B cell (primary cell): ENCODE data around the gene STRIP1. TPM values are rescaled to one million over a fixed set of nuclear protein-coding genes. Genes with fewer than 3 reads are reported as not detected.
A peak's percentile ranks its signal among the peaks of the same experiment; 100 is the strongest.

Source experiments
- ATAC-seq: fragments of 200-7000 bp; cut with Tn5 transposase; one replicate; pipeline ENCODE4 v1.10.0; 2021; ENCODE audit warnings: low read depth, mild to moderate bottlenecking, moderate number of reproducible peaks, moderate library complexity
- CTCF ChIA-PET: fragments of 350-600 bp; sonication (Branson Sonifier 250); formaldehyde crosslinking; loops from one replicate; lab custom pipeline; 2021; ENCODE audit warnings: antibody characterized with exemption, inconsistent platforms; lab: Charles Lee
- POLR2A ChIA-PET: fragments of 350-600 bp; sonication (Branson Sonifier 250); formaldehyde crosslinking; loops from one replicate; lab custom pipeline; 2021; ENCODE audit warnings: antibody characterized with exemption; lab: Charles Lee
- DNase-seq: peaks from one replicate; pipeline ENCODE4 v3.0.0; 2013
- H2AFZ ChIP-seq: 2 replicates; pipeline ENCODE4 v1.6.1; 2012; ENCODE audit warnings: mild to moderate bottlenecking, low read depth, low read length; ENCODE audit not compliant: insufficient read depth, poor library complexity, severe bottlenecking
- H3K27ac ChIP-seq, 2 donors: 1 replicate in 1 of 2; 2 replicates in 1 of 2; pipeline ENCODE4 v1.5.1; 2012 to 2013; ENCODE audit warnings: low read length in 2 of 2, mild to moderate bottlenecking in 2 of 2, moderate library complexity in 1 of 2
- H3K27me3 ChIP-seq, 4 experiments: fragments of 200-600 bp in 1 of 4; sonication (generic) in 1 of 4; replicated peaks in 1 of 4; 1 replicate in 2 of 4; 2 replicates in 2 of 4; pipeline versions ENCODE4 v1.6.1 to v1.7.0; 2013 to 2016; ENCODE audit warnings: low read length in 3 of 4, mild to moderate bottlenecking in 2 of 4, mixed read lengths in 1 of 4, moderate library complexity in 1 of 4; ENCODE audit not compliant: insufficient read depth in 4 of 4, control insufficient read depth in 3 of 4; ENCODE audit errors: control extremely low read depth in 1 of 4
- H3K36me3 ChIP-seq, 2 experiments: replicated peaks in 1 of 2; 1 replicate in 1 of 2; 2 replicates in 1 of 2; pipeline versions ENCODE4 v1.6.1 to v1.7.1; 2013; ENCODE audit warnings: low read length in 1 of 2; ENCODE audit not compliant: insufficient read depth in 2 of 2, control insufficient read depth in 1 of 2; ENCODE audit errors: control extremely low read depth in 1 of 2, extremely low read depth in 1 of 2
- H3K4me1 ChIP-seq, 2 donors: fragments of 200-600 bp in 1 of 2; sonication (generic) in 1 of 2; 1 replicate in 1 of 2; 2 replicates in 1 of 2; pipeline versions ENCODE4 v1.5.1 to v1.6.1; 2013 to 2017; ENCODE audit warnings: low read length in 2 of 2; ENCODE audit not compliant: control insufficient read depth in 2 of 2, insufficient read depth in 2 of 2
- H3K4me2 ChIP-seq: replicated peaks from 2 replicates; pipeline ENCODE3; 2012; ENCODE audit warnings: mild to moderate bottlenecking, low read depth, low read length; ENCODE audit not compliant: poor library complexity, severe bottlenecking
- H3K4me3 ChIP-seq, 5 experiments: fragments of 200-600 bp in 1 of 5; sonication (generic) in 1 of 5; 1 replicate in 3 of 5; 2 replicates in 2 of 5; pipeline versions ENCODE4 v1.5.1 to v1.7.0; 2011 to 2016; ENCODE audit warnings: low read length in 4 of 5, mild to moderate bottlenecking in 4 of 5, low read depth in 2 of 5, control low read depth in 1 of 5, moderate library complexity in 1 of 5; ENCODE audit not compliant: insufficient read depth in 1 of 5; ENCODE audit errors: control extremely low read depth in 1 of 5, extremely low read depth in 1 of 5
- H3K79me2 ChIP-seq: fragments of 200-600 bp; sonication (generic); one replicate; pipeline ENCODE4 v1.6.0; 2016; ENCODE audit warnings: low read length; ENCODE audit not compliant: control insufficient read depth, insufficient read depth
- H3K9ac ChIP-seq: fragments of 200-600 bp; sonication (generic); 2 replicates; pipeline ENCODE4 v1.6.1; 2017; ENCODE audit warnings: mild to moderate bottlenecking, low read length, moderate library complexity
- H3K9me3 ChIP-seq, 3 donors: one replicate each; pipeline versions ENCODE4 v1.6.1 to v1.7.1; 2013; ENCODE audit warnings: low read length in 2 of 3; ENCODE audit not compliant: control insufficient read depth in 2 of 3, insufficient read depth in 1 of 3; ENCODE audit errors: control extremely low read depth in 1 of 3
- H4K20me1 ChIP-seq: 2 replicates; pipeline ENCODE4 v1.6.0; 2012; ENCODE audit warnings: mild to moderate bottlenecking, low read length; ENCODE audit not compliant: insufficient read depth, control insufficient read depth, poor library complexity, severe bottlenecking
- H3K27ac Mint-ChIP-seq: one replicate; pipeline ENCODE4 v1.8.0; 2021; ENCODE audit warnings: mixed read lengths
- H3K27me3 Mint-ChIP-seq: one replicate; pipeline ENCODE4 v1.8.0; 2021; ENCODE audit warnings: mixed read lengths
- H3K4me1 Mint-ChIP-seq: one replicate; pipeline ENCODE4 v1.8.0; 2021; ENCODE audit warnings: mixed read lengths
- H3K4me3 Mint-ChIP-seq: one replicate; pipeline ENCODE4 v1.8.0; 2021; ENCODE audit warnings: mixed read lengths
- H3K9me3 Mint-ChIP-seq: one replicate; pipeline ENCODE4 v1.8.0; 2022; ENCODE audit warnings: mixed read lengths; ENCODE audit not compliant: insufficient read depth
- CTCF ChIP-seq: fragments of 200-600 bp; IDR thresholded peaks from one replicate; pipeline ENCODE4 v1.8.0; 2022; ENCODE audit warnings: antibody characterized with exemption, mild to moderate bottlenecking
- EZH2 ChIP-seq: IDR thresholded peaks from 2 replicates; pipeline ENCODE4 v1.6.1; 2012; ENCODE audit warnings: borderline replicate concordance, low read depth, mild to moderate bottlenecking, moderate library complexity, low read length; ENCODE audit not compliant: insufficient read depth, poor library complexity, severe bottlenecking
- WGBS: methylation state at CpG from one replicate; pipeline ENCODE4 v1.1.5; 2013; ENCODE audit warnings: missing lambda C conversion rate; ENCODE audit not compliant: insufficient coverage; 5-methylcytosine and 5-hydroxymethylcytosine counted together
- intact Hi-C: fragments of 100-400 bp; cut with micrococcal nuclease; formaldehyde crosslinking; loops from one replicate; pipeline ENCODE4 v1.10.0; 2022
- polyA plus RNA-seq: library from polyadenylated mRNA; depleted of rRNA; stranded (reverse); fragments of >200 nt; gene quantifications from 2 replicates; pipeline ENCODE4 v1.2.3, GENCODE V29; 2012
- total RNA-seq, 2 donors: library from RNA; stranded (reverse); fragments of 120-200 nt in 1 of 2; gene quantifications; 1 replicate in 1 of 2; 2 replicates in 1 of 2; pipeline versions ENCODE4 v1.2.3 to v1.2.4, GENCODE V29; 2013 to 2022

STRIP1 gene
- total and polyA plus RNA-seq, 2 donors (not counting 1 experiment from before 2014, with no cell fraction given): 41.5 to 105 TPM

- ChIA-PET POLR2A (interaction anchor here (0.7 to 1.8 kb wide), 8 partner anchors 11 to 486 kb away, joined by 3 to 26 read pairs (median 4); partner anchors contain the start of gene RBM15), CTCF (interaction anchor here (1.0 to 9.6 kb wide), 13 partner anchors 10 to 486 kb away, joined by 3 to 67 read pairs (median 6); partner anchors contain the start of genes AHCYL1, GNAI3 and RBM15)
- no CpG with 5 or more reads among the region's 4 CpGs for WGBS
- Histone ChIP-seq H3K4me2 (peak overlapping the region; percentile 94), H3K4me1 (peaks cover 25 to 31% of the 10 kb centered on the region in 2 donors), H3K4me3 (peak overlapping the region; percentile 28 to 99 (median 93)), H3K9ac (peak overlapping the region; percentile 99), H3K27me3 (no peaks in the 10 kb centered on the region), H4K20me1 (no peaks in the 10 kb centered on the region), H3K27ac (peak overlapping the region; percentile 76 to 95), H3K9me3 (no peaks in the 10 kb centered on the region), H3K79me2 (peaks cover 27% of the 10 kb centered on the region), H3K36me3 (peaks cover 1 to 19% of the 10 kb centered on the region in 2 experiments), H2AFZ (peak overlapping the region; percentile 98)
- H3K9me3 Mint-ChIP-seq: no peaks in the 10 kb centered on the region
- H3K4me3 Mint-ChIP-seq: peak overlapping the region; percentile 97
- ATAC-seq: no peak
- no peak for DNase-seq
- intact Hi-C loops: loop anchor here (1.0 to 5.0 kb wide), 6 partner anchors 23 to 928 kb away; partner anchors contain the start of genes AHCYL1, GNAI3, LAMTOR5 and LRIF1
- TF ChIP-seq EZH2: no peak
- no peak for TF ChIP-seq CTCF
- H3K27me3 Mint-ChIP-seq: no peaks in the 10 kb centered on the region
- peaks cover 45% of the 10 kb centered on the region for H3K4me1 Mint-ChIP-seq
- H3K27ac Mint-ChIP-seq: peak overlapping the region; percentile 93
These were observed 379 bp upstream of the STRIP1 start for GRCh38 chr1:110034040-110034450.

GRCh38 chr1:110035236-110035752, 870 bp downstream of the STRIP1 start:
- Histone ChIP-seq H3K36me3 (peaks cover 1 to 30% of the 10 kb centered on the region in 2 experiments), H3K4me3 (peak overlapping the region; percentile 51 to 99 (median 93)), H4K20me1 (no peaks in the 10 kb centered on the region), H3K9ac (peak overlapping the region; percentile 99), H3K27me3 (no peaks in the 10 kb centered on the region), H3K79me2 (peaks cover 34% of the 10 kb centered on the region), H3K9me3 (no peaks in the 10 kb centered on the region), H3K4me1 (peaks cover 25 to 31% of the 10 kb centered on the region in 2 donors), H2AFZ (peak overlapping the region; percentile 98), H3K27ac (peak overlapping the region in 1 of 2 donors; percentile 95), H3K4me2 (peak overlapping the region; percentile 94)
- Mint-ChIP-seq H3K4me1 (peaks cover 42% of the 10 kb centered on the region), H3K4me3 (peak overlapping the region; percentile 92), H3K27ac (peak overlapping the region; percentile 71), H3K27me3 (no peaks in the 10 kb centered on the region), H3K9me3 (no peaks in the 10 kb centered on the region)
- ATAC-seq (no peak), DNase-seq (no peak)
- WGBS: 0% methylated on average over 13 of the region's 16 CpGs
- TF ChIP-seq CTCF (no peak), EZH2 (no peak)
- CTCF ChIA-PET: interaction anchor here (0.8 to 9.6 kb wide), 14 partner anchors 9 to 424 kb away, joined by 3 to 67 read pairs (median 4); partner anchors contain the start of genes AHCYL1 and RBM15
- intact Hi-C loops: no loop called here
- POLR2A ChIA-PET: interaction anchor here (0.6 to 1.8 kb wide), 9 partner anchors 10 to 405 kb away, joined by 3 to 26 read pairs (median 5); partner anchors contain the start of genes GSTM4 and RBM15
